ENCODE results near the gene OAT. TPM values are rescaled to one million over a fixed set of nuclear protein-coding genes. Genes with fewer than 3 reads are reported as not detected.
"Not testable (repeated sequence)": the region's sequence is repeated elsewhere in the genome, so short reads cannot be mapped to it uniquely, and the experiment has no call there.

OAT gene
- total and polyA plus RNA-seq, 2 experiments from 2014 or later = 568 to 694 TPM

GRCh38 chr10:124369986-124370385 is 48.7 kb downstream of the OAT start:
- no peaks in the 10 kb centered on the region for H3K9me2 ChIP-seq (replicated peaks; ENCODE audit: insufficient read depth)
- no peaks in the 10 kb centered on the region for H3K36me3 ChIP-seq (replicated peaks; ENCODE audit: insufficient read depth, low read depth)
- no peak overlapping the region for H3K4me2 ChIP-seq
- no peak overlapping the region for H2AFZ ChIP-seq
- no peak for TF ChIP-seq EZH2phosphoT487 (IDR thresholded peaks at IDR 0.05; ENCODE audit: low read depth, severe bottlenecking, unreplicated experiment)
- no peak for TF ChIP-seq EZH2 (IDR thresholded peaks at IDR 0.05; ENCODE audit: borderline replicate concordance)
- no peak for TF ChIP-seq CTCF (IDR thresholded peaks at IDR 0.05; ENCODE audit: poor library complexity)
- WGBS (ENCODE audit: low lambda C conversion rate, missing lambda C conversion rate) = 79% methylated on average over 4 of the region's 4 CpGs
- no peaks in the 10 kb centered on the region for H3K27me3 ChIP-seq
- no peaks in the 10 kb centered on the region for H3K4me1 ChIP-seq (ENCODE audit: insufficient read depth)
- no peak overlapping the region for H3K4me3 ChIP-seq
- H4K20me1 ChIP-seq (ENCODE audit: insufficient read depth, poor library complexity, severe bottlenecking) = no peaks in the 10 kb centered on the region
- DNase-seq (ENCODE audit: low spot score) = no peak
- H3K79me2 ChIP-seq = no peaks in the 10 kb centered on the region
- H3K9me3 ChIP-seq (ENCODE audit: low read depth) = no peaks in the 10 kb centered on the region
- H3K27ac ChIP-seq = no peak overlapping the region

GRCh38 chr10:124369533-124369932 is 49.2 kb downstream of the OAT start:
- not testable (repeated sequence) for H3K36me3 ChIP-seq (replicated peaks; ENCODE audit: insufficient read depth, low read depth); H3K79me2 ChIP-seq; H3K9me2 ChIP-seq (replicated peaks; ENCODE audit: insufficient read depth); H3K27me3 ChIP-seq; H3K4me2 ChIP-seq; H3K9me3 ChIP-seq (ENCODE audit: low read depth); H3K4me1 ChIP-seq (ENCODE audit: insufficient read depth); H2AFZ ChIP-seq; H3K4me3 ChIP-seq; H3K27ac ChIP-seq; H4K20me1 ChIP-seq (ENCODE audit: insufficient read depth, poor library complexity, severe bottlenecking); DNase-seq (ENCODE audit: low spot score)
- WGBS (ENCODE audit: low lambda C conversion rate, missing lambda C conversion rate) = 55% methylated on average over 4 of the region's 4 CpGs

GRCh38 chr10:124369066-124369465 is 49.7 kb downstream of the OAT start:
- TF ChIP-seq EZH2phosphoT487 (IDR thresholded peaks at IDR 0.05; ENCODE audit: low read depth, severe bottlenecking, unreplicated experiment) (no peak), EZH2 (IDR thresholded peaks at IDR 0.05; ENCODE audit: borderline replicate concordance) (no peak)
- H3K4me3 ChIP-seq = no peak overlapping the region
- no peaks in the 10 kb centered on the region for H3K9me3 ChIP-seq (ENCODE audit: low read depth)
- H4K20me1 ChIP-seq (ENCODE audit: insufficient read depth, poor library complexity, severe bottlenecking) = no peaks in the 10 kb centered on the region
- no peaks in the 10 kb centered on the region for H3K4me1 ChIP-seq (ENCODE audit: insufficient read depth)
- H3K27me3 ChIP-seq = no peaks in the 10 kb centered on the region
- no peak overlapping the region for H3K4me2 ChIP-seq
- DNase-seq (ENCODE audit: low spot score) = no peak
- H3K36me3 ChIP-seq (replicated peaks; ENCODE audit: insufficient read depth, low read depth) = no peaks in the 10 kb centered on the region
- H3K79me2 ChIP-seq = no peaks in the 10 kb centered on the region
- no peaks in the 10 kb centered on the region for H3K9me2 ChIP-seq (replicated peaks; ENCODE audit: insufficient read depth)
- no peak overlapping the region for H3K27ac ChIP-seq
- WGBS (ENCODE audit: low lambda C conversion rate, missing lambda C conversion rate) = 96% methylated on average over 4 of the region's 4 CpGs
- H2AFZ ChIP-seq = no peak overlapping the region

GRCh38 chr10:124367936-124368335 is 50.8 kb downstream of the OAT start:
- no peaks in the 10 kb centered on the region for H4K20me1 ChIP-seq (ENCODE audit: insufficient read depth, poor library complexity, severe bottlenecking)
- no peaks in the 10 kb centered on the region for H3K4me1 ChIP-seq (ENCODE audit: insufficient read depth)
- 70% methylated on average over 17 of the region's 18 CpGs for WGBS (ENCODE audit: low lambda C conversion rate, missing lambda C conversion rate)
- H3K27ac ChIP-seq = no peak overlapping the region
- no peak for DNase-seq (ENCODE audit: low spot score)
- no peaks in the 10 kb centered on the region for H3K9me3 ChIP-seq (ENCODE audit: low read depth)
- no peaks in the 10 kb centered on the region for H3K27me3 ChIP-seq
- H3K36me3 ChIP-seq (replicated peaks; ENCODE audit: insufficient read depth, low read depth) = no peaks in the 10 kb centered on the region
- H3K4me2 ChIP-seq = no peak overlapping the region
- no peaks in the 10 kb centered on the region for H3K9me2 ChIP-seq (replicated peaks; ENCODE audit: insufficient read depth)
- no peaks in the 10 kb centered on the region for H3K79me2 ChIP-seq
- no peak overlapping the region for H3K4me3 ChIP-seq
- no peak overlapping the region for H2AFZ ChIP-seq
- TF ChIP-seq EZH2 (IDR thresholded peaks at IDR 0.05; ENCODE audit: borderline replicate concordance) = no peak
- TF ChIP-seq CTCF (IDR thresholded peaks at IDR 0.05; ENCODE audit: poor library complexity) = no peak
- TF ChIP-seq EZH2phosphoT487 (IDR thresholded peaks at IDR 0.05; ENCODE audit: low read depth, severe bottlenecking, unreplicated experiment) = no peak

Measured in hepatocyte (in vitro differentiated cells).